Activated CD4-positive, alpha-beta T cell treated with anti-CD3 and anti-CD28 coated beads, Interleukin-10, Interleukin-2, amounts not matched to agents 100 ng/mL and 50 ng/mL, durations not matched to agents 16 hours and 8 hours (primary cell): ENCODE measurements around the gene FTO.
"Not testable (repeated sequence)": the region's sequence is repeated elsewhere in the genome, so short reads cannot be mapped to it uniquely, and the experiment has no call there.

Source experiments
- DNase-seq: peaks from one replicate; pipeline ENCODE4 v3.0.0-alpha.2; 2020

Gene FTO

GRCh38 chr16:54171626-54172537 lies 467.9 kb downstream of the FTO start:
- DNase-seq = no peak

- no peak for DNase-seq
These were observed 469.5 kb downstream of the FTO start for GRCh38 chr16:54173490-54173889.

GRCh38 chr16:54174201-54174600 lies 470.2 kb downstream of the FTO start:
- no peak for DNase-seq

- no peak for DNase-seq
These were observed 470.8 kb downstream of the FTO start for GRCh38 chr16:54174750-54175149.

- DNase-seq = no peak
These were observed 471.2 kb downstream of the FTO start for GRCh38 chr16:54175169-54175551.

- no peak for DNase-seq
These were observed 471.8 kb downstream of the FTO start for GRCh38 chr16:54175552-54176375.

- no peak for DNase-seq
These were observed 472.5 kb downstream of the FTO start for GRCh38 chr16:54176376-54176901.

GRCh38 chr16:54177052-54177861 lies 473.3 kb downstream of the FTO start:
- DNase-seq = no peak

- DNase-seq = no peak
These were observed 474.0 kb downstream of the FTO start for GRCh38 chr16:54177862-54178477.

GRCh38 chr16:54178478-54178976 lies 474.6 kb downstream of the FTO start:
- DNase-seq = no peak

- no peak for DNase-seq
These were observed 476.7 kb downstream of the FTO start for GRCh38 chr16:54180421-54181359.

- DNase-seq = not testable (repeated sequence)
These were observed 477.9 kb downstream of the FTO start for GRCh38 chr16:54181683-54182329.

- DNase-seq = no peak
These were observed 481.1 kb downstream of the FTO start for GRCh38 chr16:54185045-54185444.

- no peak for DNase-seq
These were observed 487.2 kb downstream of the FTO start for GRCh38 chr16:54191163-54191562.

- no peak for DNase-seq
These were observed 487.6 kb downstream of the FTO start for GRCh38 chr16:54191592-54191991.

- no peak for DNase-seq
These were observed 489.2 kb downstream of the FTO start for GRCh38 chr16:54193013-54193664.

GRCh38 chr16:54193665-54194333 lies 489.8 kb downstream of the FTO start:
- peak; percentile 56 for DNase-seq

GRCh38 chr16:54194334-54194743 lies 490.4 kb downstream of the FTO start:
- no peak for DNase-seq

- no peak for DNase-seq
These were observed 493.8 kb downstream of the FTO start for GRCh38 chr16:54197758-54198157.
